Measurements from ENCODE around the gene CHST3. TPM values are rescaled to one million over a fixed set of nuclear protein-coding genes. Genes with fewer than 3 reads are reported as not detected.
A peak's percentile ranks its signal among the peaks of the same experiment; 100 is the strongest.

CHST3 gene
- total RNA-seq, 2 experiments from 2014 or later: 0.02 TPM

DNA sequence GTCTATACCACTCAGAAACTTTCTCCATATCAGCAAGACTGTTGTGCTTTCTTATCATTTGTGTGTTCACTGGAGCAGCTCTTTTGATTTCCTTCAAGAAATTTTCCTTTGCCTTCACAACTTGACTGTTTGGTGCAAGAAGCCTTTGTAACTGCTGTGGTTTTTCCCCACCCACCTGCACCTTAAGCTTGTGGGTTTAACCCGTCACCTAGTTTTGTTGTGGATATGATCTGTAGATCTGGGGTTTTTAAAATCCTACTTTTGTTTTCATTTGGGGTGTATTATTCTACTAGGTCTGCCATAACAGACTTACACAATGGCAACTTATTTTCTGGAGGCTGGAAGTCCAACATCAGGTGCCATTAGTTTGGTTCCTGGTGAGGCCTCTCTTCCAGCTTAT, 30.5 kb upstream of the CHST3 start:
- peak; percentile 74 for DNase-seq
- H3K36me3 Mint-ChIP-seq (ENCODE audit: low read depth): peaks cover 25% of the 10 kb centered on the region
- peaks cover 28% of the 10 kb centered on the region for H3K9me3 Mint-ChIP-seq
- H3K4me1 Mint-ChIP-seq: peaks cover 27% of the 10 kb centered on the region
- peak overlapping the region; percentile 1 for H3K4me3 Mint-ChIP-seq
- H3K27ac Mint-ChIP-seq: peak overlapping the region; percentile 89
- ChIA-PET POLR2A (no interaction called here), CTCF (interaction anchor here (0.9 to 1.3 kb wide), 3 partner anchors 13 to 160 kb away, joined by 3 to 4 read pairs (median 3); partner anchors contain the start of gene VSIR)
- H3K27me3 Mint-ChIP-seq: no peaks in the 10 kb centered on the region

DNA sequence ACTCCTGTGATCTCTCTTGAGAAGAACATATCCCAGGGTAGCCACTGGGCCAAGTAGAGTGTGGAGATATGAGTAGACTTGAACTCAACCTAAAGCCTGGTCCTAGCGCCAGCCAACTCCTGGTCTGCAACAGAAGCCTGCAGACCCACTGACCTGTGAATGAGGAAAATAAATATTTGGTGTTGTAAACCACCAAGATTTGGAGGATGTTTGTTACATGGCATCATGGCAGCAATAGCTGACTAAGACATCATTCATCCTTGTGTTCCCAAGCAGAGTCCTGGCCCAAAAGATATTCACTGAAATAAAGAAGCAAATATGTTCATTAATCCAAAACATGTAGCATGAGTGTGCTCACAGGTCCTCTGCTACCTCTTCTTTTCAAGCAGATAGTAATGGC, 26.0 kb upstream of the CHST3 start:
- Mint-ChIP-seq H3K36me3 (ENCODE audit: low read depth) (peaks cover 32% of the 10 kb centered on the region), H3K9me3 (peaks cover 49% of the 10 kb centered on the region), H3K4me1 (peaks cover 34% of the 10 kb centered on the region), H3K27ac (no peak overlapping the region), H3K27me3 (peaks cover 7% of the 10 kb centered on the region), H3K4me3 (no peak overlapping the region)
- CTCF ChIA-PET: interaction anchor here (0.9 kb wide), 1 partner anchor 42 kb away, joined by 3 read pairs; no protein-coding TSS in a partner anchor
- DNase-seq: no peak
- POLR2A ChIA-PET: no interaction called here

DNA sequence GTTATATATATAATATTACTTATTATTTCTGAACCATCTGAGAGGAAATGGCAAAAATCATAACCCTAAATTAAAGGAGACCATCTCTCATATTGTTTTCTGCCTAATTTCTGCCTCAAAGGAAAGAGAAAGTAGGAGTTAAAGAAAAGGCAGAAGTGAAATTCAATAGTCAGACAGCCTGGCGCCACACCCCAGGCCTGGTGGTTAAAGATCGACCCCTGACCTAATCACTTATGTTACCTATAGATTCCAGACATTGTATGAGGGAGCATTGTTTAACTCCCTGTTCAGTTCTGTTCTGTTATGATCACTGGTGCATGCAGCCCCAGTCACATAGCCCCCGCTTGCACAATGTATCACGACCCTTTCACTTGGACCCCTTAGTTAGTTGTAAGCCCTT, 24.9 kb upstream of the CHST3 start:
- POLR2A ChIA-PET: no interaction called here
- CTCF ChIA-PET: interaction anchor here (0.9 kb wide), 1 partner anchor 43 kb away, joined by 3 read pairs; no protein-coding TSS in a partner anchor
- DNase-seq: no peak
- peaks cover 7% of the 10 kb centered on the region for H3K27me3 Mint-ChIP-seq
- H3K36me3 Mint-ChIP-seq (ENCODE audit: low read depth): peaks cover 23% of the 10 kb centered on the region
- H3K4me3 Mint-ChIP-seq: no peak overlapping the region
- peaks cover 57% of the 10 kb centered on the region for H3K9me3 Mint-ChIP-seq
- no peak overlapping the region for H3K27ac Mint-ChIP-seq
- H3K4me1 Mint-ChIP-seq: peaks cover 25% of the 10 kb centered on the region

DNA sequence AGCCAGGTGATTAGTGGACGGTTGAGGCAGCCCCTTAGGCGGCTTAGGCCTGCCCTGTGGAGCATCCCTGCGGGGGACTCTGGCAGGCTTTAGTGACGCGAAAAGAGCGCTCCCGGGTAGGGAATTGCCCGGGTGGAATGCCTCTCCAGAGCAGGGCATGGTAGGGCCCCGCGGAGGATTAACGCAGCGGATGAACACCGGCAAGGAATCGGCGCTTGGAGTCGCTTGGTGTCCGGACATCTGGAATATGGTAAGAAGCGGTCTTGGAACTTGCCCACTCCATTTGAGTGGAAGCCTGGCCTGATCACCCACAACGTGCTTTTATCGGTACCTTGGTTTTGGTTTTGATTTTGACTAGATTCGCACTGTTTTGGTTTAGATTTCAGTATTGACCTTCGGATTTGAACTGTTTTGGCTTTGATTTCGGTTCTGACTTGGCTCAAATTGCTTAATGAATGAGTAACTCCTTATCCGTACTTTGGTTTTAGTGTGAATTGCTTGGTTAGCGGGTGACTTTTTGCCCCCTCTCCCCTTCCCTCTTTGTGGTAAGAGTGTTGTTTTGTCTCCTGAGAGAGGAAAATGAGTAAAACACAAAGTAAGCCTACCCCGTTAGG, 24.2 kb upstream of the CHST3 start:
- Mint-ChIP-seq H3K4me1 (peaks cover 22% of the 10 kb centered on the region), H3K27me3 (peaks cover 7% of the 10 kb centered on the region), H3K27ac (no peak overlapping the region), H3K9me3 (peaks cover 55% of the 10 kb centered on the region), H3K4me3 (no peak overlapping the region), H3K36me3 (ENCODE audit: low read depth) (peaks cover 21% of the 10 kb centered on the region)
- DNase-seq: no peak
- ChIA-PET POLR2A (no interaction called here), CTCF (no interaction called here)

DNA sequence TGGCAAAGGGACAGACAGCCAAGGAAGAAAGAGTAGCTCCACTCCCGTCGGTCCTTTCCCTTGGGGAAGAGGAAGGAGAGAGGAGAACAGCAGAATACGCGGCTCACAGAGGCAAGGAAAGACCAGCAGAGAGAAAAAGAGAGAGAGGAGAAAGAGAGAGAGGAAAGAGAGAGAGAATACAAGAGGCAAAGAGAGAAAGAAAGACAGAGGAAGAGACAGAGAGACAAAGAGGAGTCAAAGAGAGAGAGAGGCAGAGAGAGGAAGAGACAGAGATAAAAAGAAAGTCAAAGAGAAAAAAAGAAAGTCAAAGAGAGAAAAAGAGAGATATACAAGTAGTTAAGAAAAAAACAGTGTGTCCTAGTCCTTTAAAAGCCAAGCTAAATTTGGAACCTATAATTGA, 23.4 kb upstream of the CHST3 start:
- no peak for DNase-seq
- Mint-ChIP-seq H3K4me1 (peaks cover 21% of the 10 kb centered on the region), H3K4me3 (no peak overlapping the region), H3K36me3 (ENCODE audit: low read depth) (peaks cover 18% of the 10 kb centered on the region), H3K9me3 (peaks cover 53% of the 10 kb centered on the region), H3K27me3 (peaks cover 7% of the 10 kb centered on the region), H3K27ac (no peak overlapping the region)
- ChIA-PET CTCF (no interaction called here), POLR2A (no interaction called here)

DNA sequence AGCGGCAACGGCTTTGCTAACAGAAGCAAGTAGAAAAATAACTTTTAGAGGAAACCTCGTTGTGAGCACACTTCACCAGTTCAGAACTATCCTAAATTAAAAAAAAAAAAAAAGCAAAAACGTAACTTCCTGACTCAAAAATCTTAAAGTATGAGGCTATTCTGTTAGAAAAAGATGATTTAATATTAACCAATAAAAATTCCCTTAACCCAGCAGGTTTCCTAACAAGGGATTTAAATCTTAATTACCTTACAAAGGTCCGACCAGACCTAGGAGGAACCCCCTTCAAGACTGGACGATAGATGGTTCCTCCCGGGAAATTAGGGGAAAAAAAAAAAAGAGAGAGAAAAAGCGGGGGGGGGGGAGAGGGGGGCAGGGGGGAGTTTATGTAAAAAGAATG, 22.9 kb upstream of the CHST3 start:
- ChIA-PET CTCF (no interaction called here), POLR2A (no interaction called here)

DNA sequence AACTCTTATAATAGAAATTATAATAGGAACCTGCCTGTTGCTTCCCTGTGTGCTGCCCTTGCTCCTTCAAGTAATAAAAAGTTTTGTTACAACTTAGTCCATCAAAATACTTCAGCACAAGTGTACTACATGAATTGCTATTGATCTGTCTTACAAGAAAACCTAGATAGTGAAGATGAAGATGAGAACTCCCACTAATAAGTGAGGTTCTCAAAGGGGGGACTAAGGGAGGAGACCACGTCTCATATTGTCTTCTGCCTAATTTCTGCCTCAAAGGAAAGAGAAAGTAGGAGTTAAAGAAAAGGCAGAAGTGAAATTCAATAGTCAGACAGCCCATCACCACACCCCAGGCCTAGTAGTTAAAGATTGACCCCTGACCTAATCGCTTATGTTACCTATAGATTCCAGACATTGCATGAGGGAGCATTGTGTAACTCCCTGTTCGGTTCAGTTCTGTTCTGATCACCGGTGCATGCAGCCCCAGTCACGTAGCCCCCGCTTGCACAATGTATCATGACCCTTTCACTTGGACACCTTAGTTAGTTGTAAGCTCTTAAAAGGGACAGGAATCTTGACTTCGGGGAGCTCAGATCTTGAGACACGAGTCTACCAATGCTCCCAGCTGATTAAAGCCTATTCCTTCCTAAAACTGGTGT, 18.2 kb upstream of the CHST3 start:
- Mint-ChIP-seq H3K27me3 (peaks cover 2% of the 10 kb centered on the region), H3K9me3 (peaks cover 51% of the 10 kb centered on the region), H3K36me3 (ENCODE audit: low read depth) (peaks cover 8% of the 10 kb centered on the region), H3K4me3 (no peak overlapping the region), H3K27ac (no peak overlapping the region), H3K4me1 (no peaks in the 10 kb centered on the region)
- CTCF ChIA-PET: interaction anchor here (1.0 to 1.5 kb wide), 2 partner anchors 13 to 50 kb away, joined by 3 to 4 read pairs; no protein-coding TSS in a partner anchor
- POLR2A ChIA-PET: interaction anchor here (0.6 kb wide), 1 partner anchor 95 kb away, joined by 5 read pairs; the partner anchor contains the start of gene PSAP
- DNase-seq: no peak

More for the DNA sequence above, 22.9 kb upstream of the CHST3 start:
- H3K27me3 Mint-ChIP-seq: peaks cover 7% of the 10 kb centered on the region
- peaks cover 58% of the 10 kb centered on the region for H3K9me3 Mint-ChIP-seq
- H3K36me3 Mint-ChIP-seq (ENCODE audit: low read depth): peaks cover 23% of the 10 kb centered on the region
- no peak overlapping the region for H3K27ac Mint-ChIP-seq
- no peak for DNase-seq
- peaks cover 18% of the 10 kb centered on the region for H3K4me1 Mint-ChIP-seq
- H3K4me3 Mint-ChIP-seq: no peak overlapping the region

DNA sequence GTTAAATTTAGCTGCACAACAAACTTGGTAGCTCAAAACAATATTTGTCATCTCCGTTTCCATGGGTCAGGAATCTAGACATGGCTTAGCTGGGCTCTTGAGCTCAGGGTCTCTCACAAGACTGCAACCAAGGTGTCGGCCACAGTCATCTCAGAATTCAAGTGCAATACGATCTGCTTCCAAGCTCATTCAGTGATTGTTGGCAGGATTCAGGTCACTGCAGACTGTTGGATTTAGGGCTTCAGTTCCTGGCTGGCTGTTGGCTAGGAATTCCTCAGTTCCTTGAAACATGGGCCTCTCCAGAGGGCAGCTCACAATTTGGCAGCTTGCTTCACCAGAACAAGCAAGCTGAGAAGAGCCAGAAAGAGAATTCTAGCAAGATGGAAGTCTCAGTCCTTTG, 17.5 kb upstream of the CHST3 start:
- no peak for DNase-seq
- Mint-ChIP-seq H3K27me3 (peaks cover 2% of the 10 kb centered on the region), H3K4me3 (no peak overlapping the region), H3K9me3 (peaks cover 49% of the 10 kb centered on the region), H3K36me3 (ENCODE audit: low read depth) (peaks cover 8% of the 10 kb centered on the region), H3K27ac (no peak overlapping the region), H3K4me1 (no peaks in the 10 kb centered on the region)
- ChIA-PET CTCF (interaction anchor here (1.0 to 1.5 kb wide), 2 partner anchors 13 to 50 kb away, joined by 3 to 4 read pairs; no protein-coding TSS in a partner anchor), POLR2A (interaction anchor here (0.6 kb wide), 1 partner anchor 96 kb away, joined by 5 read pairs; the partner anchor contains the start of gene PSAP)

DNA sequence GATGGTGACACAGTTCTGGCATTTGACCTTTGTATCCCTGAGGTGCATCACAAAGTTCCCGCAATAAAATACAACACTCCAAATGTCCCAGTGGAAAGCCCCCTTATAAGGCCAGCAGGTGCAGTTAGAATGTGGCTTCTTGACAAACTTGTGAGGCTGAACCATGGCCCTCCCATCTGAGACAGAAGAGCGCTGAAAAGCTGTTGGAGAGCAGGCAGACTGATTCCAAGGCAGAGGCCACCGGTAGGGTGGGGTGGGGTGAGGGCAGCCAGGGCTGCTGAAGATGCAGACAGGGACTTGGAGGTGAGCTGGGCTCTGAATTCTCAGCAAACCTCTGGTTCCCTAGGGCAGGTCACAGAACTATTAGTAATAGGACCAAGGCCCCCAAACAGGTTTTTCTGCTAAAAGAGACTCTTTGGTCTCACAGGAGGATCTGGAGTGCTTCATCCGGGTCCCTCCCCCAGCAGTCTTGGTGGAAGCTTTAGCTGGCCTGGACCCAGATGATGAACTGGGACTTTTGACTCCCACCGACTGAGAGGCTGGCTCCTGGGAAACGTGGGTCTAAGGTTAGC, 15.6 kb upstream of the CHST3 start:
- no peak for DNase-seq
- Mint-ChIP-seq H3K36me3 (ENCODE audit: low read depth) (peaks cover 8% of the 10 kb centered on the region), H3K4me1 (no peaks in the 10 kb centered on the region), H3K27me3 (no peaks in the 10 kb centered on the region), H3K27ac (no peak overlapping the region), H3K4me3 (no peak overlapping the region), H3K9me3 (peaks cover 36% of the 10 kb centered on the region)
- ChIA-PET POLR2A (no interaction called here), CTCF (no interaction called here)

DNA sequence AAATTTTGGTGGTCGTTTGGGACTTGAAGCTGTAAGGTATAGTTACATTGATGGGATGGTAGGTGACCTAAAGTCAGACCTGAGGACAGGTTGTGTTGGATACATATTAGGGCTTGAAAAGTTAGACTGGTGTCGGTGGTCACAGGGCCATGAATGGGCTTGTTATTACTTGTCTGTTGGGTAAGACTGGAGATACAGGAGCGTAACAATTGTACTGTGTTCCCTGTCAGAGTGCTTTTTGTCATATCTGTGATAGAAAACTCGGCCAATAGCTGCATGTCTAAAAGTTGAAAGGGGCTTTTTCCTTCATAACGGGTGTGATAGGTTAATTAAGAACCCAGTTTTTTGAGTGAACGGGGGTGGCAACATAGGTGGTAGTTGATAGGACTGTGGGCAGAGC, 13.5 kb upstream of the CHST3 start:
- H3K27me3 Mint-ChIP-seq: no peaks in the 10 kb centered on the region
- no peak overlapping the region for H3K27ac Mint-ChIP-seq
- peaks cover 37% of the 10 kb centered on the region for H3K9me3 Mint-ChIP-seq
- H3K4me1 Mint-ChIP-seq: no peaks in the 10 kb centered on the region
- H3K4me3 Mint-ChIP-seq: no peak overlapping the region
- H3K36me3 Mint-ChIP-seq (ENCODE audit: low read depth): peaks cover 8% of the 10 kb centered on the region
- DNase-seq: no peak
- ChIA-PET CTCF (interaction anchor here (0.6 kb wide), 1 partner anchor 168 kb away, joined by 3 read pairs; no protein-coding TSS in a partner anchor), POLR2A (no interaction called here)

DNA sequence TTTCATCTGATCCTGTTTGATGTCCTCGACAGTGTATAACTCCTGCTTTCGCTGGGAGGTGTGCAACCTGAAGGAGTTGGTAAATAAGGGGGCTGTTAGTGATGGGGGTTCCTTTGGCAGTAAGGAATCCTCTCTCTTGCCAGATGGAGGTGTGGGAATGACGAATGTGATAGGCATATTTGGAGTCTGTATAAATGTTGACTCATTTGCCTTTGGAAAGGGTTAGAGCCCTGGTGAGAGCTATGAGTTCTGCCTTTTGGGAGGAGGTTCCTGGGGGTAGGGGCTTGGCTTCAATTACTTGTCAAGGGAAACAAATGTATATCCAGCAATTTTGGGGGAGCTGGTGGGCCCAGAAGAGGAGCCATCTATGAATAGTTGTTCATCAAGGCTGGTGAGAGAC, 11.4 kb upstream of the CHST3 start:
- ChIA-PET CTCF (interaction anchor here (1.1 kb wide), 1 partner anchor 384 kb away, joined by 3 read pairs; no protein-coding TSS in a partner anchor), POLR2A (no interaction called here)
- Mint-ChIP-seq H3K9me3 (peaks cover 22% of the 10 kb centered on the region), H3K27ac (no peak overlapping the region), H3K4me1 (no peaks in the 10 kb centered on the region), H3K27me3 (no peaks in the 10 kb centered on the region), H3K4me3 (no peak overlapping the region), H3K36me3 (ENCODE audit: low read depth) (no peaks in the 10 kb centered on the region)
- DNase-seq: no peak

DNA sequence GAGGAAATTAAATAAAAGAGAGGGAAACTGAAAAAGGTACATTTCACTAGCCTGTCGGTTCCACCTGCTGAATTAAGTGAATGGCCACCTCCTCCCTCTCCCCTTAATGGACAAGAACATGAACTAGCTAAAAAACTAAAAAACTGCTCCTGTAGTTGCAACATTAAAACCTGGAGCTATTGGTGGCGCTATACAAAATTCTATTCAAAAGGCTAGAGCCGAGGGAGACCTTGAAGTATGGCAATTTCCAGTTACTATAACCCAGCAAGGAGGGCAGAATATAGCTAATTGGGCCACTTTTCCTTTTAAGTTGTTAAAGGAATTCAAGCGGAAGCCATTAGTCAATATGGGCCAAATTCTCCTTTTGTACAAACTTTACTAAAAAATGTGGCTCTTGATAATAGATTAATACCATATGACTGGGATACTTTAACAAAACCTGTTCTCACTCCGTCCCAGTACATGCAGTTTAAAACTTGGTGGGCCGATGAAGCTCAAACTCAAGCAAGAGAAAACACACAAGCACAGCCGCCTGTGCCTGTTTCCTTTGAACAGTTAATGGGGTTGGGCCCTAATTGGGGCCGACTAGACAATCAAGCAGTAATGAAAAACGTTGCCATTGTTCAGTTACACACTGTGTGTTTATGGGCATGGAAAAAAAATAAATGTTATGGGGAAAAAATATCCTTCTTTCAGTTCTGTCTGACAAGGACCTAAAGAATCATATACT, 6.5 kb upstream of the CHST3 start:
- H3K9me3 Mint-ChIP-seq: peaks cover 10% of the 10 kb centered on the region
- H3K27ac Mint-ChIP-seq: no peak overlapping the region
- H3K27me3 Mint-ChIP-seq: peaks cover 29% of the 10 kb centered on the region
- no peaks in the 10 kb centered on the region for H3K4me1 Mint-ChIP-seq
- no peak for DNase-seq
- ChIA-PET POLR2A (no interaction called here), CTCF (interaction anchor here (1.3 kb wide), 1 partner anchor 17 kb away, joined by 4 read pairs; no protein-coding TSS in a partner anchor)
- H3K4me3 Mint-ChIP-seq: no peak overlapping the region
- H3K36me3 Mint-ChIP-seq (ENCODE audit: low read depth): no peaks in the 10 kb centered on the region

DNA sequence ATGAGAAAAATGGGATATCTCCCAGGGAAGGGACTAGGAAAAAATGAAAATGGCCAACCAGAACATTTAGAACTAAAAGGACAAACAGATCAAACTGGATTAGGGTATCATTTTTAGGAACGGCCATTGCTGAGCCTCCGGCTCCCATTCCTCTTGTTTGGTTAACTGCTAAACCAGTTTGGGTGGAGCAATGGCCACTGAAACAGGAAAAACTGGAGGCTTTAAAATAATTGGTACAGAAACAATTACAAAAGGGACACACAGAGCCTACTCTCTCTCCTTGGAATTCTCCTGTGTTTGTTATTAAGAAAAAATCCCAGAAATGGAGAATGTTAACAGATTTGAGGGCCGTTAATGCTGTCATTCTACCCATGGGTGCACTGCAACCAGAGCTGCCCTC, 4.7 kb upstream of the CHST3 start:
- POLR2A ChIA-PET: no interaction called here
- Mint-ChIP-seq H3K4me3 (no peak overlapping the region), H3K27ac (no peak overlapping the region), H3K36me3 (ENCODE audit: low read depth) (no peaks in the 10 kb centered on the region), H3K27me3 (peaks cover 39% of the 10 kb centered on the region), H3K4me1 (no peaks in the 10 kb centered on the region), H3K9me3 (peaks cover 10% of the 10 kb centered on the region)
- CTCF ChIA-PET: no interaction called here
- DNase-seq: no peak

All from activated CD4-positive, alpha-beta T cell treated with anti-CD3 and anti-CD28 coated beads, Interleukin-2, amount 10 ng/mL, durations not matched to agents 7 days and 5 days (primary cell).